SIG-M5 treated with dmso at 0.1 percent for 504 hours (cell line): ENCODE data around the gene DLL3.
A peak's percentile ranks its signal among the peaks of the same experiment; 100 is the strongest.

Experiments
- DNase-seq: peaks from one replicate; lab custom pipeline; 2025; ENCODE audit not compliant: unreplicated experiment; lab: John Stamatoyannopoulos, UW

The DLL3 gene

GRCh38 chr19:39515551-39516191 is 16.9 kb downstream of the DLL3 start:
- DNase-seq: no peak

GRCh38 chr19:39516270-39516669 is 17.5 kb downstream of the DLL3 start:
- DNase-seq: peak; percentile 16

GRCh38 chr19:39517432-39517831 is 18.7 kb downstream of the DLL3 start:
- no peak for DNase-seq

- no peak for DNase-seq
Measured at GRCh38 chr19:39518458-39518857, 19.7 kb downstream of the DLL3 start.

GRCh38 chr19:39518975-39519374 is 20.2 kb downstream of the DLL3 start:
- no peak for DNase-seq

- no peak for DNase-seq
Measured at GRCh38 chr19:39520541-39521484, 22.1 kb downstream of the DLL3 start.

GRCh38 chr19:39524495-39524894 is 25.7 kb downstream of the DLL3 start:
- DNase-seq: no peak

GRCh38 chr19:39525205-39525604 is 26.5 kb downstream of the DLL3 start:
- no peak for DNase-seq

- no peak for DNase-seq
Measured at GRCh38 chr19:39531834-39532232, 33.1 kb downstream of the DLL3 start.

- DNase-seq: peak; percentile 90
Measured at GRCh38 chr19:39532233-39533002, 33.7 kb downstream of the DLL3 start, which contains the start of gene EID2B. TSS of gene EID2B (minus strand) at chr19:39532852. CDS start at chr19:39532802, 50 bp downstream.

- DNase-seq: no peak
Measured at GRCh38 chr19:39533003-39533512, 34.3 kb downstream of the DLL3 start.

- DNase-seq: no peak
Measured at GRCh38 chr19:39533791-39534190, 35.0 kb downstream of the DLL3 start.

- DNase-seq: no peak
Measured at GRCh38 chr19:39539165-39539517, 40.4 kb downstream of the DLL3 start.

GRCh38 chr19:39539518-39540332 is 41.0 kb downstream of the DLL3 start, which contains the start of gene EID2:
TSS of gene EID2 (minus strand) at chr19:39540161. CDS start at chr19:39540079, 82 bp downstream.
- DNase-seq: peak; percentile 91

GRCh38 chr19:39540333-39540673 is 41.6 kb downstream of the DLL3 start:
- DNase-seq: no peak

- DNase-seq: no peak
Measured at GRCh38 chr19:39542206-39542605, 43.5 kb downstream of the DLL3 start.

- DNase-seq: no peak
Measured at GRCh38 chr19:39543477-39543857, 44.7 kb downstream of the DLL3 start.

GRCh38 chr19:39544226-39544903 is 45.6 kb downstream of the DLL3 start:
- no peak for DNase-seq

- no peak for DNase-seq
Measured at GRCh38 chr19:39544911-39545310, 46.2 kb downstream of the DLL3 start.

GRCh38 chr19:39546599-39546998 is 47.9 kb downstream of the DLL3 start:
- no peak for DNase-seq
